ENCODE data around the gene TUBB3. TPM values are rescaled to one million over a fixed set of nuclear protein-coding genes. Genes with fewer than 3 reads are reported as not detected.

TUBB3 gene
- total and polyA plus RNA-seq, 9 of the 15 experiments (the other 6 are each of a cell fraction or from before 2014, with no cell fraction given) = 0.18 to 12.5 (median 5.0) TPM

DNA sequence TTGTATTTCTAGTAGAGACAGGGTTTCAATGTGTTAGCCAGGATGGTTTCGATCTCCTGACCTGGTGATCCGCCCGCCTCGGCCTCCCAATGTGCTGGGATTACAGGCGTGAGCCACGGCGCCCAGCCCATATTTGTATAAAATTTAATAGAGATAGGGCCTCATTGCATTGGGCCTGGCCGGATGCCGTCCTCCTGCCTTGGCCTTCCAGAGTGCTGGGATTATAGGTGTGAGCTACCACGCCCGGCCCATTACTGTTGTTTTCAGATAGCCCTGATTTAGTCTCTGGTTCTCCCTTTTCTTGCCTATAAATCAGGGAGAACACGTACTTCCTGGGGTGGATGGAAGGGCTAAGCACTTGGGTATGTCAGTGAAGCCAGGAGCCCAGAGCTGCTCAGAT, 28.9 kb downstream of the TUBB3 start:
- H3K4me2 ChIP-seq (ENCODE audit: insufficient read depth, low read length) = no peak overlapping the region
- peaks cover 3% of the 10 kb centered on the region for H3K9me1 ChIP-seq (ENCODE audit: control insufficient read depth, insufficient read depth, low read length)
- H3K27ac ChIP-seq (ENCODE audit: extremely low read depth, low read depth, low read length) = no peak overlapping the region
- H3K79me2 ChIP-seq (ENCODE audit: control insufficient read depth, insufficient read depth, low read length) = peaks cover 9% of the 10 kb centered on the region
- ATAC-seq = no peak
- H3K36me3 ChIP-seq (ENCODE audit: control insufficient read depth, insufficient read depth, low read length) = peaks cover 29% of the 10 kb centered on the region; the same call in 1 of the 3 replicates
- ChIA-PET CTCF (ENCODE audit: low intra/inter-chr PET ratio) (no interaction called here), POLR2A (no interaction called here)
- no peaks in the 10 kb centered on the region for H4K20me1 ChIP-seq (replicated peaks; ENCODE audit: control insufficient read depth, insufficient read depth, low read length)
- no peak overlapping the region for H3K4me3 ChIP-seq
- H2AFZ ChIP-seq (ENCODE audit: low read depth, low read length) = no peak overlapping the region
- no peak for DNase-seq (ENCODE audit: extremely low read depth in 1 of 4, low spot score in 3 of 4)
- no peak for FAIRE-seq
- WGBS (ENCODE audit: insufficient coverage, low coverage, missing lambda C conversion rate) = 88% methylated on average over 12 of the region's 12 CpGs
- no peaks in the 10 kb centered on the region for H3K9me3 ChIP-seq (replicated peaks; ENCODE audit: control insufficient read depth, insufficient read depth, low read depth, low read length)
- H3K27me3 ChIP-seq (ENCODE audit: control insufficient read depth in 2 of 2, insufficient read depth in 2 of 2, low read length in 2 of 2) = no peaks in the 10 kb centered on the region
- in situ Hi-C loops (cut with MboI) (no loop called here), intact Hi-C loops (cut with micrococcal nuclease) (no loop called here)
- no peak overlapping the region for H3K9ac ChIP-seq (ENCODE audit: insufficient read depth in 1 of 2, low read depth in 2 of 2, low read length in 2 of 2)
- peaks cover 0 to 32% of the 10 kb centered on the region in 2 experiments; a peak in 3 of 5 replicates for H3K4me1 ChIP-seq (replicated peaks in 1 of 2; ENCODE audit: control insufficient read depth in 2 of 2, insufficient read depth in 2 of 2, low read length in 2 of 2)
- no TSS peak for BruUV-seq (replicated peaks)
- TF ChIP-seq ZNF174 (CRISPR knock-in tag; IDR thresholded peaks at IDR 0.05) (no peak), ZC3H11A (IDR thresholded peaks at IDR 0.05; ENCODE audit: low read depth, low read length) (no peak), TFAM (CRISPR knock-in tag; conservative IDR thresholded peaks at IDR 0.05) (no peak), TGIF2 (CRISPR knock-in tag; IDR thresholded peaks at IDR 0.05) (no peak), ATF2 (CRISPR knock-in tag; IDR thresholded peaks at IDR 0.05) (no peak), SETDB1 (IDR thresholded peaks at IDR 0.05; ENCODE audit: low read length) (no peak), ZBTB17 (CRISPR knock-in tag; IDR thresholded peaks at IDR 0.05) (no peak), CHAMP1 (IDR thresholded peaks at IDR 0.05) (no peak), MYC (IDR thresholded peaks at IDR 0.05; ENCODE audit: low read depth, low read length) (no peak), MYC (CRISPR knock-in tag; IDR thresholded peaks at IDR 0.05; ENCODE audit: borderline replicate concordance, low read depth) (no peak), STAT5B (CRISPR knock-in tag; IDR thresholded peaks at IDR 0.05) (no peak)

Measured in K562 (cell line).